ENCODE results near the gene TRMT2B.

- no peak for TF ChIP-seq EZH2 (IDR thresholded peaks at IDR 0.05)
- TF ChIP-seq POLR2AphosphoS5 (IDR thresholded peaks at IDR 0.05; ENCODE audit: borderline replicate concordance, low read depth, low read length): no peak
- no peak for TF ChIP-seq FOXP2 (optimal IDR thresholded peaks at IDR 0.05; ENCODE audit: control extremely low read depth, extremely low read length, insufficient read depth)
These were observed 89.1 kb downstream of the TRMT2B start for GRCh38 chrX:100962811-100963210.

Data from SK-N-MC (cell line).